GM23338 (cell line): Measurements from ENCODE around the gene NEU1. TPM values are rescaled to one million over a fixed set of nuclear protein-coding genes. Genes with fewer than 3 reads are reported as not detected.

ENCODE experiments used
- ATAC-seq: fragments of 200-7000 bp; cut with Tn5 transposase; 3 replicates; pipeline ENCODE4 v1.9.1; 2020
- DNase-seq: peaks from one replicate; pipeline ENCODE4 v3.0.0-alpha.2; 2015; ENCODE audit warnings: low spot score
- H2AFZ ChIP-seq: fragments of 200-600 bp; sonication (generic); 2 replicates; pipeline ENCODE4 v1.8.0; 2016; ENCODE audit warnings: antibody characterized with exemption, mild to moderate bottlenecking, moderate library complexity
- H3F3A ChIP-seq: fragments of 200-600 bp; sonication (generic); replicated peaks from 2 replicates; pipeline ENCODE4 v1.8.0; 2017; ENCODE audit warnings: antibody characterized with exemption, mixed run types, low read depth
- H3K27ac ChIP-seq: fragments of 200-600 bp; sonication (generic); 2 replicates; pipeline ENCODE4 v1.6.1; 2016; ENCODE audit warnings: low read depth
- H3K27me3 ChIP-seq: fragments of 200-600 bp; sonication (generic); 2 replicates; pipeline ENCODE4 v1.8.0; 2016; ENCODE audit warnings: mild to moderate bottlenecking, mixed run types, moderate library complexity; ENCODE audit not compliant: insufficient read depth
- H3K36me3 ChIP-seq: fragments of 200-600 bp; sonication (generic); 2 replicates; pipeline ENCODE4 v1.8.0; 2016; ENCODE audit warnings: mild to moderate bottlenecking; ENCODE audit not compliant: insufficient read depth
- H3K4me1 ChIP-seq: fragments of 200-600 bp; sonication (generic); 2 replicates; pipeline ENCODE4 v1.8.0; 2016; ENCODE audit warnings: mild to moderate bottlenecking, moderate library complexity; ENCODE audit not compliant: insufficient read depth
- H3K4me2 ChIP-seq: fragments of 200-600 bp; sonication (generic); 2 replicates; pipeline ENCODE4 v1.7.1; 2017; ENCODE audit warnings: mixed run types
- H3K4me3 ChIP-seq: fragments of 200-600 bp; sonication (generic); 2 replicates; pipeline ENCODE4 v1.6.1; 2016; ENCODE audit warnings: mixed run types
- H3K79me2 ChIP-seq: fragments of 200-600 bp; sonication (generic); replicated peaks from 2 replicates; pipeline ENCODE4 v1.8.0; 2017; ENCODE audit warnings: mild to moderate bottlenecking; ENCODE audit not compliant: insufficient read depth
- H3K9me2 ChIP-seq: fragments of 200-600 bp; sonication (generic); 2 replicates; pipeline ENCODE4 v1.8.0; 2017; ENCODE audit not compliant: insufficient read depth
- H4K20me1 ChIP-seq: fragments of 200-600 bp; sonication (generic); replicated peaks from 2 replicates; pipeline ENCODE4 v1.8.0; 2017; ENCODE audit warnings: mild to moderate bottlenecking; ENCODE audit not compliant: insufficient read depth
- H3K27ac Mint-ChIP-seq: 2 replicates; pipeline ENCODE4 v1.8.0; 2020; ENCODE audit warnings: inconsistent platforms, mild to moderate bottlenecking, moderate library complexity, mixed read lengths
- H3K27me3 Mint-ChIP-seq: 3 replicates; pipeline ENCODE4 v1.8.0; 2022; ENCODE audit warnings: low read depth, mild to moderate bottlenecking, moderate library complexity, mixed read lengths, inconsistent platforms; ENCODE audit not compliant: insufficient read depth, poor library complexity
- H3K36me3 Mint-ChIP-seq: 3 replicates; pipeline ENCODE4 v1.8.0; 2021; ENCODE audit warnings: low read depth, mild to moderate bottlenecking, inconsistent platforms, moderate library complexity, mixed read lengths
- H3K4me1 Mint-ChIP-seq: 3 replicates; pipeline ENCODE4 v1.8.0; 2020; ENCODE audit warnings: mild to moderate bottlenecking, inconsistent platforms, mixed read lengths
- H3K4me3 Mint-ChIP-seq: 3 replicates; pipeline ENCODE4 v1.8.0; 2021; ENCODE audit warnings: moderate library complexity, mild to moderate bottlenecking, inconsistent platforms, mixed read lengths
- H3K9me3 Mint-ChIP-seq: 3 replicates; pipeline ENCODE4 v1.8.0; 2020; ENCODE audit warnings: moderate library complexity, mild to moderate bottlenecking, inconsistent platforms, mixed read lengths
- CREB1 ChIP-seq: fragments of 250-450 bp; sonication (Bioruptor Pico); IDR thresholded peaks from 2 replicates; pipeline ENCODE4 v1.5.0; 2020; ENCODE audit warnings: low read depth, mild to moderate bottlenecking, moderate library complexity
- CTCF ChIP-seq, 2 experiments: fragments of 200-600 bp in 1 of 2; sonication (generic) in 1 of 2; conservative IDR thresholded peaks; 2 replicates each; pipeline versions ENCODE4 v1.5.1 to v1.6.1; 2016 to 2017; ENCODE audit warnings: antibody characterized with exemption in 2 of 2, low read depth in 2 of 2, mild to moderate bottlenecking in 2 of 2, moderate library complexity in 1 of 2
- ETS1 ChIP-seq: IDR thresholded peaks from 2 replicates; pipeline ENCODE4 v1.6.1; 2016; ENCODE audit warnings: antibody characterized with exemption
- EZH2 ChIP-seq: fragments of 200-600 bp; sonication (generic); IDR thresholded peaks from one replicate; pipeline ENCODE4 v1.8.0; 2017; ENCODE audit warnings: antibody characterized with exemption, mild to moderate bottlenecking, low read depth; ENCODE audit not compliant: unreplicated experiment
- EZH2phosphoT487 ChIP-seq: fragments of 200-600 bp; sonication (generic); IDR thresholded peaks from one replicate; pipeline ENCODE4 v1.8.1; 2018; ENCODE audit warnings: antibody characterized with exemption; ENCODE audit not compliant: unreplicated experiment
- JUNB ChIP-seq: IDR thresholded peaks from one replicate; pipeline ENCODE4 v1.6.1; 2016; ENCODE audit warnings: antibody characterized with exemption; ENCODE audit not compliant: unreplicated experiment
- NANOG ChIP-seq: IDR thresholded peaks from 2 replicates; pipeline ENCODE4 v1.6.1; 2016; ENCODE audit warnings: antibody characterized with exemption, borderline replicate concordance
- ZNF114 ChIP-seq: fragments of 250-450 bp; sonication (Bioruptor Pico); IDR thresholded peaks from 2 replicates; pipeline ENCODE4 v1.5.0; 2020; ENCODE audit warnings: mild to moderate bottlenecking, moderate library complexity
- polyA plus RNA-seq: library from polyadenylated mRNA; unstranded; fragments of >200 nt; fragmentation: Nextera tagmentation; extraction: Ambion mirVana; gene quantifications from 2 replicates; pipeline ENCODE4 v1.2.1, GENCODE V29; 2016
- total RNA-seq: library from RNA; depleted of rRNA; stranded (reverse); fragments of >200 nt; shearing (Covaris generic); gene quantifications from 2 replicates; pipeline ENCODE4 v1.2.3, GENCODE V29; 2014
- TF ChIP-seq, protein P1 (sequence below): IDR thresholded peaks from one replicate; pipeline ENCODE4 v1.6.1; 2018; ENCODE audit warnings: antibody characterized with exemption; ENCODE audit not compliant: unreplicated experiment

Gene NEU1
- total and polyA plus RNA-seq, 2 experiments from 2014 or later: 31.4 to 47.4 TPM

- TF ChIP-seq, protein P1, sequence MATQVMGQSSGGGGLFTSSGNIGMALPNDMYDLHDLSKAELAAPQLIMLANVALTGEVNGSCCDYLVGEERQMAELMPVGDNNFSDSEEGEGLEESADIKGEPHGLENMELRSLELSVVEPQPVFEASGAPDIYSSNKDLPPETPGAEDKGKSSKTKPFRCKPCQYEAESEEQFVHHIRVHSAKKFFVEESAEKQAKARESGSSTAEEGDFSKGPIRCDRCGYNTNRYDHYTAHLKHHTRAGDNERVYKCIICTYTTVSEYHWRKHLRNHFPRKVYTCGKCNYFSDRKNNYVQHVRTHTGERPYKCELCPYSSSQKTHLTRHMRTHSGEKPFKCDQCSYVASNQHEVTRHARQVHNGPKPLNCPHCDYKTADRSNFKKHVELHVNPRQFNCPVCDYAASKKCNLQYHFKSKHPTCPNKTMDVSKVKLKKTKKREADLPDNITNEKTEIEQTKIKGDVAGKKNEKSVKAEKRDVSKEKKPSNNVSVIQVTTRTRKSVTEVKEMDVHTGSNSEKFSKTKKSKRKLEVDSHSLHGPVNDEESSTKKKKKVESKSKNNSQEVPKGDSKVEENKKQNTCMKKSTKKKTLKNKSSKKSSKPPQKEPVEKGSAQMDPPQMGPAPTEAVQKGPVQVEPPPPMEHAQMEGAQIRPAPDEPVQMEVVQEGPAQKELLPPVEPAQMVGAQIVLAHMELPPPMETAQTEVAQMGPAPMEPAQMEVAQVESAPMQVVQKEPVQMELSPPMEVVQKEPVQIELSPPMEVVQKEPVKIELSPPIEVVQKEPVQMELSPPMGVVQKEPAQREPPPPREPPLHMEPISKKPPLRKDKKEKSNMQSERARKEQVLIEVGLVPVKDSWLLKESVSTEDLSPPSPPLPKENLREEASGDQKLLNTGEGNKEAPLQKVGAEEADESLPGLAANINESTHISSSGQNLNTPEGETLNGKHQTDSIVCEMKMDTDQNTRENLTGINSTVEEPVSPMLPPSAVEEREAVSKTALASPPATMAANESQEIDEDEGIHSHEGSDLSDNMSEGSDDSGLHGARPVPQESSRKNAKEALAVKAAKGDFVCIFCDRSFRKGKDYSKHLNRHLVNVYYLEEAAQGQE: no peak
- TF ChIP-seq EZH2 (no peak), CTCF (conservative IDR thresholded peaks at IDR 0.05; ENCODE audit: low read depth in 2 of 2) (no peak), EZH2phosphoT487 (no peak), ETS1 (no peak), NANOG (no peak), ZNF114 (CRISPR knock-in tag) (no peak), JUNB (no peak)
Measured at GRCh38 chr6:31859923-31860322, 2.7 kb downstream of the NEU1 start (continued).

DNA sequence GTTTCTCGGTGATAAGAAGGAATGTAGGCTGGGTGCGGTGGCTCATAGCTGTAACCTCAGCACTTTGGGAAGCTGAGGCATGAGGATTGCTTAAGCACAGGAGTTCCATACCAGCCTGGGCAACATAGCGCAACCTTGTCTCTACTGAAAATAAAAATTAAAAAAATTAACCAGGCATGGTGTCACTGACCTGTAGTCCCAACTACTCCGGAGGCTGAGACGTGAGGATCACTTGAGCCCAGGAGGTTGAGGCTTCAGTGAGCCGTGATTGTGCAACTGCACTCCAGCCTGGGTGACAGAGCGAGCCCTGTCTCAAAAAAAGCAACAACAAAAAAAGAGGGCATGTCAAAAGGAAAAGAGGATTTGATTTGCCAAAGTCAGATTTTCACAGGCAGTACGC lies 3.9 kb downstream of the NEU1 start:
- Histone ChIP-seq H3K4me1 (peaks cover 7% of the 10 kb centered on the region; the same call in 1 of the 2 replicates), H3K4me3 (no peak overlapping the region), H4K20me1 (peaks cover 3% of the 10 kb centered on the region; the same call in 1 of the 2 replicates), H3K36me3 (no peaks in the 10 kb centered on the region), H3K9me2 (no peaks in the 10 kb centered on the region), H3K27ac (no peak overlapping the region), H3K4me2 (no peak overlapping the region), H3F3A (0 out of 2 replicates have a peak, but pooled peaks cover 8% of the 10 kb centered on the region), H2AFZ (no peak overlapping the region), H3K27me3 (no peaks in the 10 kb centered on the region), H3K79me2 (peaks cover 8% of the 10 kb centered on the region; the same call in 1 of the 2 replicates)
- no peak overlapping the region for H3K27ac Mint-ChIP-seq
- peaks cover 2% of the 10 kb centered on the region; the same call in 1 of the 3 replicates for H3K4me1 Mint-ChIP-seq
- H3K27me3 Mint-ChIP-seq: peaks cover 12% of the 10 kb centered on the region
- no peak for ATAC-seq
- no peak for DNase-seq
- peaks cover 28% of the 10 kb centered on the region for H3K36me3 Mint-ChIP-seq
- H3K4me3 Mint-ChIP-seq: no peak overlapping the region
- H3K9me3 Mint-ChIP-seq: peaks cover 12% of the 10 kb centered on the region
- no peak for TF ChIP-seq EZH2phosphoT487
- no peak for TF ChIP-seq CREB1 (CRISPR knock-in tag)
- TF ChIP-seq CTCF (conservative IDR thresholded peaks at IDR 0.05; ENCODE audit: low read depth in 2 of 2): no peak
- no peak for TF ChIP-seq EZH2
- no peak for TF ChIP-seq ETS1
- no peak for TF ChIP-seq ZNF114 (CRISPR knock-in tag)
- TF ChIP-seq, protein P1: no peak
